Endodermal cell (in vitro differentiated cells): Measurements from ENCODE around the gene COL13A1. TPM values are rescaled to one million over a fixed set of nuclear protein-coding genes. Genes with fewer than 3 reads are reported as not detected.

Experiments used
- DNase-seq: peaks from one replicate; pipeline ENCODE4 v3.0.0-alpha.2; 2017
- H3K27ac ChIP-seq: 2 replicates; pipeline ENCODE4 v1.5.1; 2013; ENCODE audit warnings: mild to moderate bottlenecking, low read depth, low read length, moderate library complexity
- H3K27me3 ChIP-seq: 2 replicates; pipeline ENCODE4 v1.6.1; 2013; ENCODE audit warnings: mild to moderate bottlenecking, low read length, moderate library complexity; ENCODE audit not compliant: insufficient read depth, control insufficient read depth, poor library complexity, severe bottlenecking
- H3K36me3 ChIP-seq: 2 replicates; pipeline ENCODE4 v1.7.0; 2013; ENCODE audit warnings: mild to moderate bottlenecking, low read length, moderate library complexity; ENCODE audit not compliant: control insufficient read depth, insufficient read depth
- H3K4me1 ChIP-seq: one replicate; pipeline ENCODE4 v1.7.0; 2013; ENCODE audit warnings: low read length; ENCODE audit not compliant: control insufficient read depth, insufficient read depth
- H3K4me3 ChIP-seq: 2 replicates; pipeline ENCODE4 v1.5.1; 2013; ENCODE audit warnings: mild to moderate bottlenecking, low read length, moderate library complexity
- H3K9ac ChIP-seq: 2 replicates; pipeline ENCODE4 v1.6.1; 2013; ENCODE audit warnings: mild to moderate bottlenecking, low read length, moderate library complexity; ENCODE audit not compliant: poor library complexity, severe bottlenecking; ENCODE audit errors: extremely low read depth
- H3K9me3 ChIP-seq: 2 replicates; pipeline ENCODE4 v1.6.1; 2013; ENCODE audit warnings: mild to moderate bottlenecking, low read length, moderate library complexity; ENCODE audit not compliant: control insufficient read depth
- H3K27ac Mint-ChIP-seq: 2 replicates; pipeline ENCODE4 v1.8.0; 2020; ENCODE audit warnings: mixed read lengths
- H3K27me3 Mint-ChIP-seq: 2 replicates; pipeline ENCODE4 v1.8.0; 2021; ENCODE audit warnings: mild to moderate bottlenecking, mixed read lengths; ENCODE audit not compliant: insufficient read depth
- H3K36me3 Mint-ChIP-seq: 2 replicates; pipeline ENCODE4 v1.8.0; 2020; ENCODE audit warnings: low read depth, mixed read lengths
- H3K4me1 Mint-ChIP-seq: 2 replicates; pipeline ENCODE4 v1.8.0; 2020; ENCODE audit warnings: mixed read lengths
- H3K4me3 Mint-ChIP-seq: 2 replicates; pipeline ENCODE4 v1.8.0; 2020; ENCODE audit warnings: mild to moderate bottlenecking, moderate library complexity, mixed read lengths
- H3K9me3 Mint-ChIP-seq: 2 replicates; pipeline ENCODE4 v1.8.0; 2020; ENCODE audit warnings: mild to moderate bottlenecking, mixed read lengths
- WGBS, 2 experiments: methylation state at CpG; one replicate each; pipeline versions ENCODE4 v1.1.5 to v1.1.7; 2013; ENCODE audit warnings: missing lambda C conversion rate in 2 of 2, mixed read lengths in 1 of 2; ENCODE audit not compliant: insufficient coverage in 1 of 2, insufficient read length in 1 of 2; 5-methylcytosine and 5-hydroxymethylcytosine counted together
- total RNA-seq, 2 donors: library from RNA; stranded (reverse); fragmentation: NEBNext Ultra II Directional in 1 of 2; extraction: Animal tissue kit (Norgen Biotek cat#: 25700) in 1 of 2; gene quantifications; 2 replicates in 1 of 2; 3 replicates in 1 of 2; pipeline ENCODE4 v1.2.1, GENCODE V29; 2021
- TF ChIP-seq, protein P1 (sequence below): fragments of 200-600 bp; sonication (generic); conservative IDR thresholded peaks from 2 replicates; pipeline ENCODE4 v1.5.0; 2021; ENCODE audit warnings: antibody characterized with exemption, mild to moderate bottlenecking

The COL13A1 gene
- total RNA-seq, 2 donors from 2014 or later = 15.9 to 20.7 TPM

DNA sequence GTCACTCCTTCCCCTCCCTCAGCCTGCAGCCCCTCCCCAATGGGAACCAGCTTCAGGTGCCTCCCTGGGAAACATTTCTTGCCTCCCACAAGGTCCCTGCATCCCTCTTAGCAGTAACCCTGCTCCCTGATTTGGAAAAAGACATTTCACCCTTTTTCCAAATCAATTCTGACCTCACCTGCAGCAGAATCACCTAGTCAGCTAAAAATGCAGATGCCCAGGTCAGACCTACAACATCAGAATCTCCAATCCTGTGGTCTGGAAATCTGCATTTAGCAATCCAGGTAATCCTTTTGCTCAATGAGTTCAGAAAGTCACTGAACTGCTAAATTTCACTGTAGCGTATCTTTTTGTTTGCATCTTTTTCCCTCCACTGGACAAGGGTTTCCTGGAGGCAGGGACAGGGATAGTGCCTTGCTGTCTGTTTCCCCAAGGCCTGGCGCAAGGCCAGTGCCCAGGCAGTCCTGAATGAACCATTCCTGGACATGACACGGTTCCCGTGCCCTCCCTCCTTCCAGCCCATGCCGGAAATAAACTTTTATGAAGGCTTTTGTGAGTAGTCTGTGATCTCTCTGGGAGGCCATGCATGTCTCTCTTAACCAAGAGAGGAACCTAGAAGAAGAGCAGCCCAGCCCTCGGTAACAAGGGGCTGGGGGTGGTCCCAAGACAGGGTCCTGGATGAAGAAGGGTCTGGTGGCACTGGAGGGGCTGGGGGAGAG, 44.0 kb downstream of the COL13A1 start:
- H3K4me3 ChIP-seq = no peak overlapping the region
- peaks cover 75% of the 10 kb centered on the region for H3K4me1 Mint-ChIP-seq
- H3K27ac Mint-ChIP-seq = peak overlapping the region; percentile 88
- no peaks in the 10 kb centered on the region for H3K9me3 ChIP-seq
- H3K27ac ChIP-seq = no peak overlapping the region
- no peak overlapping the region for H3K9ac ChIP-seq
- TF ChIP-seq, protein P1, sequence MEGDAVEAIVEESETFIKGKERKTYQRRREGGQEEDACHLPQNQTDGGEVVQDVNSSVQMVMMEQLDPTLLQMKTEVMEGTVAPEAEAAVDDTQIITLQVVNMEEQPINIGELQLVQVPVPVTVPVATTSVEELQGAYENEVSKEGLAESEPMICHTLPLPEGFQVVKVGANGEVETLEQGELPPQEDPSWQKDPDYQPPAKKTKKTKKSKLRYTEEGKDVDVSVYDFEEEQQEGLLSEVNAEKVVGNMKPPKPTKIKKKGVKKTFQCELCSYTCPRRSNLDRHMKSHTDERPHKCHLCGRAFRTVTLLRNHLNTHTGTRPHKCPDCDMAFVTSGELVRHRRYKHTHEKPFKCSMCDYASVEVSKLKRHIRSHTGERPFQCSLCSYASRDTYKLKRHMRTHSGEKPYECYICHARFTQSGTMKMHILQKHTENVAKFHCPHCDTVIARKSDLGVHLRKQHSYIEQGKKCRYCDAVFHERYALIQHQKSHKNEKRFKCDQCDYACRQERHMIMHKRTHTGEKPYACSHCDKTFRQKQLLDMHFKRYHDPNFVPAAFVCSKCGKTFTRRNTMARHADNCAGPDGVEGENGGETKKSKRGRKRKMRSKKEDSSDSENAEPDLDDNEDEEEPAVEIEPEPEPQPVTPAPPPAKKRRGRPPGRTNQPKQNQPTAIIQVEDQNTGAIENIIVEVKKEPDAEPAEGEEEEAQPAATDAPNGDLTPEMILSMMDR = no peak
- 68% methylated on average over 4 to 6 of the region's 6 CpGs for WGBS, 2 experiments
- H3K4me1 ChIP-seq = peaks cover 23% of the 10 kb centered on the region
- H3K27me3 ChIP-seq = no peaks in the 10 kb centered on the region
- H3K4me3 Mint-ChIP-seq = no peak overlapping the region
- no peaks in the 10 kb centered on the region for H3K36me3 ChIP-seq
- H3K27me3 Mint-ChIP-seq = no peaks in the 10 kb centered on the region
- H3K36me3 Mint-ChIP-seq = no peaks in the 10 kb centered on the region
- no peak for DNase-seq
- no peaks in the 10 kb centered on the region for H3K9me3 Mint-ChIP-seq

DNA sequence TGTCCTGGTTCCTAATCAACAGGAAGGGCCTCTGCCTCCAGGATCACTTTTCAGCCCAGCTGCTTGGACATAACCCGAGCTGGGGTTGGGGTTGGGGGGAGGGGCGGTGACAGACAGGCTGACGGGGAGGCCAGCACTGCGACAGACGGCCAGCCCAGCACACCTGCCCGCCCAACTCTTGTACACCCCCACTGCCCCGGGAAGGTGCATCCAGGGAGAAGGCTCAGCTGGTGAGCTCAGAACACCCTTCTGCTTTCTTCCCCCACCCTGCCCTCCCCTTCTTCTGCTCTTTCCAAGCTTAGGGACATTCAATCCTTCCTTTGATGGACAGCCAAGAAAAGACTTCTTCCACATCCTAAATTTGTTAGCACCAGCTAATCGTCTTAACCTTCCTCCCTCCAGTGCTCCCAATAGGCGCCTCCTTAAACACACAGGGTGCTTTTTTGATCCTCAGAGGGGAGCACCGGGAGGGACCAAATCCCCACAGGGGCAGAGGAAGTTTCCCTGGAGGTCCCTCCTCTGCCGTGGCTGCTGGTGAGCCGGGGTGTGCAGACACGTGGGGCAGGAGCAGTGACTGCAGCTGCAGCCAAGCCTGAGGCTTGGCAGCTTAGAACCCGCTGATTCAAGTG, 44.7 kb downstream of the COL13A1 start:
- H3K36me3 ChIP-seq = no peaks in the 10 kb centered on the region
- no peak overlapping the region for H3K4me3 ChIP-seq
- H3K9ac ChIP-seq = no peak overlapping the region
- no peak overlapping the region for H3K27ac ChIP-seq
- DNase-seq = peak; percentile 80
- Mint-ChIP-seq H3K27ac (peak overlapping the region; percentile 88), H3K4me1 (peaks cover 81% of the 10 kb centered on the region), H3K36me3 (no peaks in the 10 kb centered on the region), H3K27me3 (no peaks in the 10 kb centered on the region), H3K4me3 (no peak overlapping the region), H3K9me3 (no peaks in the 10 kb centered on the region)
- 47 to 62% methylated on average over 5 to 14 of the region's 14 CpGs for whole genome bisulfite sequencing, 2 experiments
- H3K9me3 ChIP-seq = no peaks in the 10 kb centered on the region
- H3K4me1 ChIP-seq = peaks cover 23% of the 10 kb centered on the region
- TF ChIP-seq, protein P1 = no peak
- H3K27me3 ChIP-seq = no peaks in the 10 kb centered on the region

DNA sequence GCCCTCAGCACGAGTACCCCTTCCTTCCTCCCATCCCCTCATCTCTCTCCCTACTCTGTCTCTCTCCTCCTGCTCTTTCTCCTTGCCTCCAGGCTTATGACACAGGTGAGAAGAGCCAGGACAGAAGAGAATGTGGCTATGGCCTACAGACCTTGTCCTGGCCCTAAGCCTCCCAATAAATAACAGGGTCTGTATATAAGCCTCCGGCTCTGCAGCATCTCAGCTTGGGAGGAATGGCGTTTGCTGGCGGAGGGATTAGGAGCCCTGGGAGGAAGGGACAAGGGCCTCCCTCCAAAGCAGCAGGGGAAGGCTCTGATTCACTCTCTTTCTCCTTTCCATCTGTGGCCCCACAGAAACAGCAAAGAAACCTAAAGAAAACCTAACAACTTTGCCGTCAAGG, 45.8 kb downstream of the COL13A1 start:
- TF ChIP-seq, protein P1 = no peak
- Histone ChIP-seq H3K27me3 (no peaks in the 10 kb centered on the region), H3K27ac (no peak overlapping the region), H3K36me3 (no peaks in the 10 kb centered on the region), H3K4me3 (no peak overlapping the region), H3K9me3 (no peaks in the 10 kb centered on the region), H3K4me1 (peaks cover 24% of the 10 kb centered on the region), H3K9ac (no peak overlapping the region)
- 73 to 78% methylated on average over 4 to 5 of the region's 5 CpGs for WGBS, 2 experiments
- Mint-ChIP-seq H3K36me3 (no peaks in the 10 kb centered on the region), H3K9me3 (no peaks in the 10 kb centered on the region), H3K4me1 (peaks cover 80% of the 10 kb centered on the region), H3K27ac (peak overlapping the region; percentile 59), H3K4me3 (no peak overlapping the region), H3K27me3 (no peaks in the 10 kb centered on the region)
- no peak for DNase-seq
